ENCODE data around the gene TAF6L. TPM values are rescaled to one million over a fixed set of nuclear protein-coding genes. Genes with fewer than 3 reads are reported as not detected.

Gene TAF6L
- total and polyA plus RNA-seq, 2 of the 8 experiments (the other 6 are each of a cell fraction or from before 2014, with no cell fraction given) = 24.8 to 31.9 TPM

DNA sequence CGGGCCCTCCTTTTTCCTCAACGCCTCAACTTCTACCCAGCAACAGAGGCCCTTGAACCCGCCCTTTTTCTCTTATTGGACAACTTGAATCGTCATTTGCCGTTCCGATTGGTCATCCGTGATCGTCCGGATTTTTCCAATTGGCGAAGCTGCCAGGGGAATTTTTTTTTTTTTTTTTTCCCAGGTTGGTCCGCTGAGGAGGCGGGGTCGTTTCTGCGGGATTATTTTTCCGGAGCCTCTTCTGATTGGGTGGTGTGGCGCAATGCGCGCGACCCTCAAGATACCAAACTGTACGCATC lies 43.4 kb upstream of the TAF6L start:
- no peak overlapping the region for H2BK120ac ChIP-seq (replicated peaks; ENCODE audit: low read depth, low read length)
- FAIRE-seq = no peak
- no peak overlapping the region for H2BK12ac ChIP-seq (ENCODE audit: low read depth, low read length)
- peaks cover 18 to 66% of the 10 kb centered on the region in 2 experiments for H3K79me2 ChIP-seq (ENCODE audit: control insufficient read depth in 1 of 2, insufficient read depth in 2 of 2, low read length in 2 of 2)
- H3K56ac ChIP-seq (replicated peaks; ENCODE audit: insufficient read length, low read depth, low read length) = peak overlapping the region; percentile 89
- peak overlapping the region; percentile 80 for H3K4ac ChIP-seq (replicated peaks; ENCODE audit: insufficient read length, low read depth, low read length)
- H4K8ac ChIP-seq (ENCODE audit: extremely low read depth, insufficient read depth, low read length) = 0 out of 2 replicates have a peak overlapping the region, but pooled peaks have one; percentile 89
- CTCF ChIA-PET (ENCODE audit: partially characterized antibody) = interaction anchor here (2.1 to 6.1 kb wide), 4 partner anchors 24 to 60 kb away, joined by 5 to 45 read pairs (median 19); partner anchors contain the start of genes TAF6L and TMEM179B
- H3K23ac ChIP-seq (ENCODE audit: insufficient read length) = no peak overlapping the region
- no peak overlapping the region for H2BK20ac ChIP-seq (ENCODE audit: low read length)
- no peak overlapping the region for H2AK5ac ChIP-seq (ENCODE audit: low read depth, low read length)
- H3K79me1 ChIP-seq (ENCODE audit: low read depth, low read length) = 0 out of 2 replicates have a peak, but pooled peaks cover 2% of the 10 kb centered on the region
- peak overlapping the region in 3 of 4 experiments; percentile 92; a peak in 6 of 7 replicates for H3K9ac ChIP-seq (replicated peaks in 1 of 4; ENCODE audit: extremely low read depth in 1 of 4, low read depth in 3 of 4, low read length in 3 of 4)
- 2% methylated on average over 19 of the region's 20 CpGs; no CpG with 5 or more reads in 1 of the 2 experiments for WGBS, 2 experiments (ENCODE audit: extremely low coverage in 1 of 2, insufficient coverage in 1 of 2, insufficient read length in 1 of 2, insufficient replicate concordance in 2 of 2, low coverage in 1 of 2, low lambda C conversion rate in 2 of 2, missing lambda C conversion rate in 1 of 2)
- POLR2A ChIA-PET (ENCODE audit: partially characterized antibody) = interaction anchor here (0.6 to 10.9 kb wide), 33 partner anchors 9 to 415 kb away, joined by 3 to 192 read pairs (median 5); partner anchors contain the start of genes BSCL2, C11orf98, CSKMT and EEF1G
- peak overlapping the region; percentile 91 for H2BK5ac ChIP-seq (ENCODE audit: low read depth, low read length)
- peak overlapping the region; percentile 60; the same call in 1 of the 2 replicates for H2AFZ ChIP-seq (ENCODE audit: low read length)
- 0 out of 2 replicates have a peak overlapping the region, but pooled peaks have one; percentile 50 for H2BK15ac ChIP-seq (ENCODE audit: low read length)
- H3K27me3 ChIP-seq (replicated peaks in 1 of 4; ENCODE audit: control insufficient read depth in 3 of 4, extremely low read depth in 1 of 4, insufficient read depth in 3 of 4, low read length in 3 of 4) = no peaks in the 10 kb centered on the region
- H3K18ac ChIP-seq (ENCODE audit: extremely low read depth, low read length) = peak overlapping the region; percentile 94
- H3K4me1 ChIP-seq (replicated peaks in 1 of 4; ENCODE audit: control insufficient read depth in 3 of 4, insufficient read depth in 4 of 4, low read length in 3 of 4) = no peaks in the 10 kb centered on the region; a peak in 3 of 7 replicates
- H3K4me3 ChIP-seq (ENCODE audit: extremely low read depth in 1 of 4, insufficient read depth in 2 of 4, low read depth in 3 of 4, low read length in 4 of 4) = peak overlapping the region; percentile 87 to 98 (median 96)
- H3K14ac ChIP-seq (ENCODE audit: insufficient read length) = no peak overlapping the region
- H3K4me2 ChIP-seq (ENCODE audit: insufficient read depth in 1 of 2, low read depth in 2 of 2, low read length in 2 of 2) = peak overlapping the region; percentile 85 to 93
- H3K23me2 ChIP-seq (ENCODE audit: low read depth, low read length) = peaks cover 16% of the 10 kb centered on the region
- H4K91ac ChIP-seq (replicated peaks; ENCODE audit: insufficient read length, low read length) = peak overlapping the region; percentile 94
- H3K27ac ChIP-seq (ENCODE audit: low read depth, low read length) = peak overlapping the region; percentile 92
- peak overlapping the region; percentile 88 for H4K5ac ChIP-seq (ENCODE audit: insufficient read length, low read depth, low read length)
- no peaks in the 10 kb centered on the region for H3K9me3 ChIP-seq (ENCODE audit: insufficient read depth in 2 of 2, low read depth in 1 of 2, low read length in 1 of 2)
- peak in 1 of 2 experiments; percentile 74 for DNase-seq (ENCODE audit: low read depth in 1 of 2, low spot score in 2 of 2)
- peaks cover 7 to 23% (median 11%) of the 10 kb centered on the region in 4 experiments; a peak in 6 of 8 replicates for H3K36me3 ChIP-seq (ENCODE audit: control insufficient read depth in 2 of 4, insufficient read depth in 4 of 4, low read length in 3 of 4)
- peaks cover 12 to 17% of the 10 kb centered on the region in 2 experiments for H4K20me1 ChIP-seq (replicated peaks in 1 of 2; ENCODE audit: control insufficient read depth in 1 of 2, insufficient read depth in 2 of 2, low read length in 2 of 2)
- TF ChIP-seq CREB1 (IDR thresholded peaks at IDR 0.05) (peak; percentile 54; the same call in 1 of the 2 replicates), POLR2A (IDR thresholded peaks at IDR 0.05; ENCODE audit: control extremely low read depth in 1 of 2, low read depth in 2 of 2, low read length in 2 of 2) (no peak), KDM1A (IDR thresholded peaks at IDR 0.05; ENCODE audit: borderline replicate concordance, low read length) (no peak), CEBPB (IDR thresholded peaks at IDR 0.05; ENCODE audit: low read depth, low read length) (peak; percentile 65; the same call in 1 of the 2 replicates), CHD2 (IDR thresholded peaks at IDR 0.05; ENCODE audit: low read length) (peak; percentile 74), TBP (IDR thresholded peaks at IDR 0.05; ENCODE audit: low read depth, low read length) (no peak)
- TF ChIP-seq, protein P1, sequence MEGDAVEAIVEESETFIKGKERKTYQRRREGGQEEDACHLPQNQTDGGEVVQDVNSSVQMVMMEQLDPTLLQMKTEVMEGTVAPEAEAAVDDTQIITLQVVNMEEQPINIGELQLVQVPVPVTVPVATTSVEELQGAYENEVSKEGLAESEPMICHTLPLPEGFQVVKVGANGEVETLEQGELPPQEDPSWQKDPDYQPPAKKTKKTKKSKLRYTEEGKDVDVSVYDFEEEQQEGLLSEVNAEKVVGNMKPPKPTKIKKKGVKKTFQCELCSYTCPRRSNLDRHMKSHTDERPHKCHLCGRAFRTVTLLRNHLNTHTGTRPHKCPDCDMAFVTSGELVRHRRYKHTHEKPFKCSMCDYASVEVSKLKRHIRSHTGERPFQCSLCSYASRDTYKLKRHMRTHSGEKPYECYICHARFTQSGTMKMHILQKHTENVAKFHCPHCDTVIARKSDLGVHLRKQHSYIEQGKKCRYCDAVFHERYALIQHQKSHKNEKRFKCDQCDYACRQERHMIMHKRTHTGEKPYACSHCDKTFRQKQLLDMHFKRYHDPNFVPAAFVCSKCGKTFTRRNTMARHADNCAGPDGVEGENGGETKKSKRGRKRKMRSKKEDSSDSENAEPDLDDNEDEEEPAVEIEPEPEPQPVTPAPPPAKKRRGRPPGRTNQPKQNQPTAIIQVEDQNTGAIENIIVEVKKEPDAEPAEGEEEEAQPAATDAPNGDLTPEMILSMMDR (IDR thresholded peaks at IDR 0.05; ENCODE audit: control extremely low read depth in 1 of 3, insufficient read depth in 1 of 3, low read depth in 1 of 3, low read length in 3 of 3) = no peak
- TF ChIP-seq, protein P2, sequence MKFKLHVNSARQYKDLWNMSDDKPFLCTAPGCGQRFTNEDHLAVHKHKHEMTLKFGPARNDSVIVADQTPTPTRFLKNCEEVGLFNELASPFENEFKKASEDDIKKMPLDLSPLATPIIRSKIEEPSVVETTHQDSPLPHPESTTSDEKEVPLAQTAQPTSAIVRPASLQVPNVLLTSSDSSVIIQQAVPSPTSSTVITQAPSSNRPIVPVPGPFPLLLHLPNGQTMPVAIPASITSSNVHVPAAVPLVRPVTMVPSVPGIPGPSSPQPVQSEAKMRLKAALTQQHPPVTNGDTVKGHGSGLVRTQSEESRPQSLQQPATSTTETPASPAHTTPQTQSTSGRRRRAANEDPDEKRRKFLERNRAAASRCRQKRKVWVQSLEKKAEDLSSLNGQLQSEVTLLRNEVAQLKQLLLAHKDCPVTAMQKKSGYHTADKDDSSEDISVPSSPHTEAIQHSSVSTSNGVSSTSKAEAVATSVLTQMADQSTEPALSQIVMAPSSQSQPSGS (IDR thresholded peaks at IDR 0.05; ENCODE audit: low read length) = no peak
- TF ChIP-seq, protein P3, sequence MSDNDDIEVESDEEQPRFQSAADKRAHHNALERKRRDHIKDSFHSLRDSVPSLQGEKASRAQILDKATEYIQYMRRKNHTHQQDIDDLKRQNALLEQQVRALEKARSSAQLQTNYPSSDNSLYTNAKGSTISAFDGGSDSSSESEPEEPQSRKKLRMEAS (IDR thresholded peaks at IDR 0.05) = no peak

All from H1 (cell line).